ENCODE measurements around the gene ZSCAN30.
"Not testable (repeated sequence)": the region's sequence is repeated elsewhere in the genome, so short reads cannot be mapped to it uniquely, and the experiment has no call there.

Gene ZSCAN30

DNA sequence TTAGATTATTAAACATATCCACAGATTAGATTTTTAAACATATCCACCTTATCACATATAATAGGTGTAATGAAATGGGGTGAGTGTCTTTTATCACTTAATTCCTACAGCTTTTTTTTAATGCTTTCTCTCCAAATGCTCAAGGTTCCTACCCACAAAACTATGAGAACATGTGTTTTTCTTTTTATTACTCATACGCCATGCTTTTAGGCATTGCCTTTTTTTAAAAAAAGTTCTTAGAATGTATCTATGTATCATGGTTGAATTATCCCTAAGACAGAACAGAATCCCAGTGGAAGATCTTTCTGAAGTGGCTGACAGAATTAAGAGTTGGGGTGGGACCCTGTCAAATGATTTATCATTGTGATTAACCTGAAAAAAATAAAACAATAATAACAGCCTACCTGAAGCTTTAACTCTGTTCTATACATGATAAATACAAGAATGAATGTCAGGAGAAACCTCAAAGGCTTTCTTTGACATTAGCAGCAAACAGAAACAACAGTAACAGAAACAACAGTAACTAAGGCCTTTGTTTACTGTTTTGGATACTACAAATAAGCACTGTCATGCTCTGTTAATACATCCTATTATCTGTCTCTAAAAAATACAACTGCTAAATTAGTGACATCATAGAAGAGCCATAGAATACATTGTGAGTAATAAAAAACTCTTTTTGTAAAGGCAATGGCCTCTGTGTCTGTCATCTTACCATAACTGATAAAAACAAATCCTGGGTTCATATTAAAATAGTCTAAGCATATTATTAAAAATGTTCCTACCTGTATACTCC, 53.3 kb downstream of the ZSCAN30 start:
- no peak for DNase-seq (ENCODE audit: low read depth)

GRCh38 chr18:35231052-35231451, 59.0 kb downstream of the ZSCAN30 start:
- DNase-seq (ENCODE audit: low read depth), result peak; percentile 65

DNA sequence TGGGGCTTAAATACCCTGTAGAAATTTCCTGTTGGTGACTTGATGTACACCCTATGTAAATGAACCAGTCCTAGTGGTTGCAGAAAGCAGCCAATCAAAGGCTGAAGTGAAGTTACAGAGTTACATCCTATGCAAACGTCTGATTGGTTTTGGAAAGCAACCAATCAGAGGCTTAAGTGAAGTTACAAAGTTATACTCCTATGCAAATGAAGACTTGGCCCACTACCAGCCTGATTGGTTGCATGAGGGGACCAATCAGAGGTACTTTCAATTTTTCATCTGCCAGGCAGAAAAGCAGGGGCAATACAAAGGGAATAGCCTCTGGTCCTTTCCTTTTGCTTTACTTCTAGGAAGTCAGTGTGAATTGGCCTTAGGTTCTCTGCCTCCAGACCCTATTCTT, 62.8 kb downstream of the ZSCAN30 start:
- no peak for DNase-seq (ENCODE audit: low read depth)

DNA sequence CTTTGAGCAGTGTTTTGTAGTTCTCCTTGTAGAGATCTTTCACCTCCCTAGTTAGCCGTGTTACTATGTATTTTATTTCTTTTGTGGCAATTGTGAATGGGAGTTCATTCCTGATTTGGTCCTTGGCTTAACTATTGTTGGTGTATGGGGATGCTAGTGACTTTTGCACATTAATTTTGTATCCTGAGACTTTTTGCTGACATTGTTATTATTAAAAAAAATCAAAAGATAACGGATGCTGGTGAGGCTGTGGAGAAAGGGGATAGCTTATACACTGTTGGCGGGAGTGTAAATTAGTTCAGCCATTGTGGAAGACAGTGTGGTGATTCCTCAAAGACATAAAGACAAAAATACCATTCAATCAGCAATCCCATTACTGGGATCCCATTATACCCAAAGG, 66.2 kb downstream of the ZSCAN30 start:
- DNase-seq (ENCODE audit: low read depth), result no peak

DNA sequence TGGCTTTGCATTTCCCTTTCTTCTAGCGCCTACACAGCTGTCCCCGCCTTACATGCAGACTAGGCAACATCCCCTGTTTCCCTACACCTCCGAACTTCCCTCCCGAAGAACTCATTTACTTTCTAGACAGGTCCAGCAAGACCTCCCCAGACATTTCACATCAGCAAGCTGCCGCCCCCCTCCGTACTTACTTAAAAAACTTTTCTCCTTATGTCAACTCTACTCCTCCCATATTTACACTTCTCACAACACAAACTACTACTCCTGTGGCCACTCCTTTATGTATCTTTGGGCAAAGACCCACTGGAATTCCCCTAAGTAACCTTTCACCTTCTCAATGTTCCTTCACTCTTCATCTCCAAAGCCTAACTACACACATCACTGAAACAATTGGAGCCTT, 69.6 kb downstream of the ZSCAN30 start:
- no peak for DNase-seq (ENCODE audit: low read depth)

- not testable (repeated sequence) for DNase-seq (ENCODE audit: low read depth)
These were observed 70.7 kb downstream of the ZSCAN30 start for GRCh38 chr18:35219331-35219730.

DNA sequence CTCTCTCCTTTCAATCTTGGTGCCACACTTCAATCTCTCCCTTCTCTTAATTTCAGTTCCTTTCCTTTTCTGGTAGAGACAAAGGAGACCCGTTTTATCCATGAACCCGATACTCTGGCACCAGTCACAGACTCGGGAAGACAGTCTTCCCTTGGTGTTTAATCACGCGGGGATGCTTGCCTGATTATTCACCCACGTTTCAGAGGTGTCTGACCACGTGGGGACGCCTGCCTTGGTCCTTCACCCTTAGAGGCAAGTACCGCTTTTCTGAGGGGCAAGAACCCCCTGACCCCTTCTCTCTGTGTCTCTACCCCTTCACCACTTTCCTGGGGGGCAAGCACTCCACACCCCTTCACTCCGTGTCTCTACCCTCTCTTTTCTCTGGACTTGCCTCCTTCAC, 73.4 kb downstream of the ZSCAN30 start:
- DNase-seq (ENCODE audit: low read depth), result not testable (repeated sequence)

DNA sequence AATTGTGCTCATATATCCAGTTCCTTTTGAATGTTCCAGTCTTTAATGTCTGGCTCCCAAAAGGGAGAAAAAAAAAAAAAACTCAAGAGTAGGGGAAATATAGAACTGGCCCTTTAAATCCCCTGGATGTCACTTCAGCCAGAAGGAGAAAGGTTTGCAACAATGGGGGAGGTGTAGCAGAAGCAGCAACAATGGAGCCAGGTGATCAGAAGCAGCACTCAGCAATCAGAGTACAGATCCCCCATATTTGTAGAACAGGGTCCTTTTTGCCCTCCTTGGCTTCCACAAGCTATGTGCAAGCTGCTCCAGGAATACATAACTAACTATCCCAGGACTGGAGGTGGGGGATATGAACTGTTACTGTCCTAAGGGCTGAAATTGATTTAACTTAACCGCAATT, 75.0 kb downstream of the ZSCAN30 start:
- DNase-seq (ENCODE audit: low read depth), result no peak

DNA sequence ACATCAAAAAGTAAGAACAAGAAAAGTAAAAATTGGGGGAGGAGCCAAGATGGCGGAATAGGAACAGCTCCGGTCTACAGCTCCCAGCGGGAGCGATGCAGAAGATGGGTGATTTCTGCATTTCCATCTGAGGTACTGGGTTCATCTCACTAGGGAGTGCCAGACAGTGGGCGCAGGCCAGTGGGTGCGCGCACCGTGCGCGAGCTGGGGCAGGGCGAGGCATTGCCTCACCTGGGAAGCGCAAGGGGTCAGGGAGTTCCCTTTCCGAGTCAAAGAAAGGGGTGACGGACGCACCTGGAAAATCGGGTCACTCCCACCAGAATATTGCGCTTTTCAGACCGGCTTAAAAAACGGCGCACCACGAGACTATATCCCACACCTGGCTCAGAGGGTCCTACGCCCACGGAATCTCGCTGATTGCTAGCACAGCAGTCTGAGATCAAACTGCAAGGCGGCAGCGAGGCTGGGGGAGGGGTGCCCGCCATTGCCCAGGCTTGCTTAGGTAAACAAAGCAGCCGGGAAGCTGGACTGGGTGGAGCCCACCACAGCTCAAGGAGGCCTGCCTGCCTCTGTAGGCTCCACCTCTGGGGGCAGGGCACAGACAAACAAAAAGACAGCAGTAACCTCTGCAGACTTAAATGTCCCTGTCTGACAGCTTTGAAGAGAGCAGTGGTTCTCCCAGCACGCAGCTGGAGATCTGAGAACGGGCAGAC, 84.1 kb downstream of the ZSCAN30 start:
- not testable (repeated sequence) for DNase-seq (ENCODE audit: low read depth)

DNA sequence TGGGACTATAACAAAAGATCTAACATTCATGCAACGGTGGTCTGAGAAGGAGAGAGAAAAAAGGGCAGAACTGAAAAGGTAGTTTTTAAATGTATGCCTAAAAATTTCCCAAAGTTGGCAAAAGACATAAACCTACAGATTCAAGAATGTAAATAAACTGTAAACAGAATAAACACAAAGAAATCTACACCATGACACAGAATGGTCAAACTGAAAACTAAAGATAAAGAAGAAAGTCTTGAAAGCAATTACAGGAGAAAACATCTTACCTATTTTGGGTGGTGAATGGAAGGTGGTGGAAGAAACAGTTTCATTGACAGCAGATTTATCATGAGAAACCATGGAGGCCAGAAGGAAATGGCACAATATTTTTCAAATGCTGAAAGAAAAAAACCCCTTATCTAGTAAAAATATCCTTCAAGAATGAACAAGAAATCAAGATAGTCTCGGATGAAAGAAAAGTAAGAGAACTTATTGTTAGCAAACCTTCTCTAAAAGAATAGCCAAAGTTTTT, 84.8 kb downstream of the ZSCAN30 start:
- DNase-seq (ENCODE audit: low read depth), result no peak

- DNase-seq (ENCODE audit: low read depth), result no peak
These were observed 87.0 kb downstream of the ZSCAN30 start for GRCh38 chr18:35203067-35203466.

DNA sequence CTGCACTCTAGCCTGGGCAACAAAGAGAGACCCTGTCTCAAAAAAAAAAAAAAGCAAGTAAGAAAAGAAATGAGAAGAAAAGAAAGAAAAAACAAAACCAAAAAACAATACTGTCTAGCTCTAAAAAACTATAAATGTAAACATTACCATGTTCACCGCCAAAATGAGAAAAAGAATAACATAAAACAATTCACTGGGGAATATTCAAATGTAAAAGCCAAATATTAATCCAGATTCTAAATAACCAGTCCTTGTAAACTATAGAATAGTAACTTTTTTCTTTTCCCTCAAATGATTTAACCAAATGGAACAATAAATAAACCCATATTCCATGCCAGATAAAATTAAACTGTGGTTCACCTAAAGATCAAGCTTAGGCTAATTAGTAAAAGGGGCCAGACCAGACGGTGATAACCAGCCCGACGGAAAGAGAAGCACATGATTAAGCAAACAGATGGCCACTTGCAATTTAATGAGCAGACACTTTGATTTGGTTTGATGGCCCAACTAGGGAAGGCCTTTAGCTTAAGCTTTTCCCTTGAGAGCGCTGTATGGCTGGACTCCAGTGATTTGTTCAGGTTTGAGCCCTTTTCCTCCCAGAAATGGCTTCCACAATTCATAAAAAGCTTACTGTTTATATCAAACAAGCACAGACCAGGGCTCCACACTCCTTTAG, 88.6 kb downstream of the ZSCAN30 start:
- DNase-seq (ENCODE audit: low read depth), result no peak
